ENCODE measurements around the gene SYNJ2.
"Not testable (repeated sequence)": the region's sequence is repeated elsewhere in the genome, so short reads cannot be mapped to it uniquely, and the experiment has no call there.

SYNJ2 gene

GRCh38 chr6:157937916-157938315, 43.7 kb upstream of the SYNJ2 start:
- no peak overlapping the region for H2AFZ ChIP-seq (ENCODE audit: low read depth, low read length)
- H3K4me2 ChIP-seq (ENCODE audit: insufficient read depth, low read length) = no peak overlapping the region
- no peaks in the 10 kb centered on the region for H3K79me2 ChIP-seq (ENCODE audit: insufficient read depth, low read length)
- TF ChIP-seq EZH2 (IDR thresholded peaks at IDR 0.05; ENCODE audit: borderline replicate concordance, low read depth, low read length, severe bottlenecking) (no peak), CTCF (IDR thresholded peaks at IDR 0.05; ENCODE audit: borderline replicate concordance, extremely low read depth, low read length, poor library complexity, severe bottlenecking) (no peak)
- 0 out of 2 replicates have a peak, but pooled peaks cover 3% of the 10 kb centered on the region for H4K20me1 ChIP-seq (ENCODE audit: insufficient read depth, low read length)
- no peak overlapping the region for H3K27ac ChIP-seq (ENCODE audit: low read length)
- no peaks in the 10 kb centered on the region for H3K9me3 ChIP-seq (ENCODE audit: insufficient read depth, low read length, severe bottlenecking)
- ATAC-seq (ENCODE audit: insufficient read depth, low read depth) (no peak), DNase-seq (no peak)
- H3K27me3 ChIP-seq (ENCODE audit: insufficient read depth, low read length, poor library complexity) = no peaks in the 10 kb centered on the region
- H3K4me3 ChIP-seq (ENCODE audit: low read depth in 1 of 2, low read length in 2 of 2) = no peak overlapping the region
- H3K4me1 ChIP-seq (ENCODE audit: insufficient read depth, low read length) = peaks cover 30% of the 10 kb centered on the region
- no peaks in the 10 kb centered on the region for H3K36me3 ChIP-seq (ENCODE audit: insufficient read depth, low read length)
- H3K9ac ChIP-seq (ENCODE audit: low read depth, low read length) = no peak overlapping the region

GRCh38 chr6:157940375-157941036, 41.2 kb upstream of the SYNJ2 start:
- DNase-seq; H3K4me3 ChIP-seq (ENCODE audit: low read depth in 1 of 2, low read length in 2 of 2); H4K20me1 ChIP-seq (ENCODE audit: insufficient read depth, low read length); ATAC-seq (ENCODE audit: insufficient read depth, low read depth); H3K79me2 ChIP-seq (ENCODE audit: insufficient read depth, low read length); H3K9ac ChIP-seq (ENCODE audit: low read depth, low read length); H2AFZ ChIP-seq (ENCODE audit: low read depth, low read length); H3K36me3 ChIP-seq (ENCODE audit: insufficient read depth, low read length); H3K27me3 ChIP-seq (ENCODE audit: insufficient read depth, low read length, poor library complexity); H3K9me3 ChIP-seq (ENCODE audit: insufficient read depth, low read length, severe bottlenecking): not testable (repeated sequence)
- H3K4me1 ChIP-seq (ENCODE audit: insufficient read depth, low read length) = peaks cover 30% of the 10 kb centered on the region
- H3K4me2 ChIP-seq (ENCODE audit: insufficient read depth, low read length) = 0 out of 2 replicates have a peak overlapping the region, but pooled peaks have one; percentile 56
- peak overlapping the region; percentile 79; the same call in 1 of the 2 replicates for H3K27ac ChIP-seq (ENCODE audit: low read length)

- Histone ChIP-seq H3K9me3 (ENCODE audit: insufficient read depth, low read length, severe bottlenecking) (no peaks in the 10 kb centered on the region), H3K4me2 (ENCODE audit: insufficient read depth, low read length) (peak overlapping the region; percentile 56), H3K4me1 (ENCODE audit: insufficient read depth, low read length) (peaks cover 28% of the 10 kb centered on the region), H3K27me3 (ENCODE audit: insufficient read depth, low read length, poor library complexity) (no peaks in the 10 kb centered on the region), H2AFZ (ENCODE audit: low read depth, low read length) (peak overlapping the region; percentile 56), H3K4me3 (ENCODE audit: low read depth in 1 of 2, low read length in 2 of 2) (peak overlapping the region in 1 of 2 experiments; percentile 37; a peak in 1 of 4 replicates), H3K9ac (ENCODE audit: low read depth, low read length) (peak overlapping the region; percentile 41), H4K20me1 (ENCODE audit: insufficient read depth, low read length) (0 out of 2 replicates have a peak, but pooled peaks cover 3% of the 10 kb centered on the region), H3K27ac (ENCODE audit: low read length) (peak overlapping the region; percentile 79), H3K79me2 (ENCODE audit: insufficient read depth, low read length) (no peaks in the 10 kb centered on the region), H3K36me3 (ENCODE audit: insufficient read depth, low read length) (no peaks in the 10 kb centered on the region)
- no peak for TF ChIP-seq CTCF (IDR thresholded peaks at IDR 0.05; ENCODE audit: borderline replicate concordance, extremely low read depth, low read length, poor library complexity, severe bottlenecking)
- TF ChIP-seq EZH2 (IDR thresholded peaks at IDR 0.05; ENCODE audit: borderline replicate concordance, low read depth, low read length, severe bottlenecking) = no peak
- DNase-seq (peak; percentile 71), ATAC-seq (ENCODE audit: insufficient read depth, low read depth) (peak; percentile 94)
Observed at GRCh38 chr6:157941101-157941863, 40.4 kb upstream of the SYNJ2 start.

GRCh38 chr6:157942351-157942750, 39.3 kb upstream of the SYNJ2 start:
- Histone ChIP-seq H3K36me3 (ENCODE audit: insufficient read depth, low read length) (no peaks in the 10 kb centered on the region), H4K20me1 (ENCODE audit: insufficient read depth, low read length) (0 out of 2 replicates have a peak, but pooled peaks cover 3% of the 10 kb centered on the region), H3K27me3 (ENCODE audit: insufficient read depth, low read length, poor library complexity) (no peaks in the 10 kb centered on the region)

More at GRCh38 chr6:157942351-157942750, 39.3 kb upstream of the SYNJ2 start:
- Histone ChIP-seq H3K9me3 (ENCODE audit: insufficient read depth, low read length, severe bottlenecking) (no peaks in the 10 kb centered on the region), H3K79me2 (ENCODE audit: insufficient read depth, low read length) (no peaks in the 10 kb centered on the region), H3K4me3 (ENCODE audit: low read depth in 1 of 2, low read length in 2 of 2) (no peak overlapping the region), H2AFZ (ENCODE audit: low read depth, low read length) (no peak overlapping the region), H3K9ac (ENCODE audit: low read depth, low read length) (no peak overlapping the region), H3K4me1 (ENCODE audit: insufficient read depth, low read length) (peaks cover 20% of the 10 kb centered on the region), H3K27ac (ENCODE audit: low read length) (no peak overlapping the region; the same call in 1 of the 2 replicates), H3K4me2 (ENCODE audit: insufficient read depth, low read length) (no peak overlapping the region)
- TF ChIP-seq CTCF (IDR thresholded peaks at IDR 0.05; ENCODE audit: borderline replicate concordance, extremely low read depth, low read length, poor library complexity, severe bottlenecking) = no peak
- TF ChIP-seq EZH2 (IDR thresholded peaks at IDR 0.05; ENCODE audit: borderline replicate concordance, low read depth, low read length, severe bottlenecking) = no peak
- DNase-seq (no peak), ATAC-seq (ENCODE audit: insufficient read depth, low read depth) (no peak)
